ENCODE data around the gene CDH15. TPM values are rescaled to one million over a fixed set of nuclear protein-coding genes. Genes with fewer than 3 reads are reported as not detected.
A peak's percentile ranks its signal among the peaks of the same experiment; 100 is the strongest.

The CDH15 gene
- total RNA-seq, 5 donors from 2014 or later (not counting 1 experiment from before 2014, with no cell fraction given), result 0.19 TPM; not detected in 4

GRCh38 chr16:89143911-89144675 is 27.5 kb upstream of the CDH15 start:
- Mint-ChIP-seq H3K9me3 (peaks cover 3 to 4% (median 3%) of the 10 kb centered on the region in 3 donors), H3K36me3 (peaks cover 25% of the 10 kb centered on the region), H3K27ac (peak overlapping the region in 1 of 2 donors; percentile 39), H3K4me3 (no peak overlapping the region), H3K4me1 (peaks cover 0 to 5% (median 0%) of the 10 kb centered on the region in 3 donors), H3K27me3 (no peaks in the 10 kb centered on the region)
- DNase-seq (no peak), ATAC-seq (replicated peaks in 1 of 4) (no peak)
- H3K4me1 ChIP-seq (ENCODE audit: control insufficient read depth in 1 of 2, extremely low read depth in 1 of 2, insufficient read depth in 2 of 2, low read length in 2 of 2), result no peaks in the 10 kb centered on the region
- H3K36me3 ChIP-seq (ENCODE audit: control insufficient read depth in 2 of 2, extremely low read depth in 1 of 2, insufficient read depth in 1 of 2, low read length in 1 of 2), result peaks cover 11 to 48% of the 10 kb centered on the region in 2 donors
- no peak overlapping the region for H3K4me3 ChIP-seq (ENCODE audit: control insufficient read depth in 1 of 2, extremely low read depth in 1 of 2, low read length in 1 of 2)
- WGBS (ENCODE audit: insufficient coverage), result 93% methylated on average over 20 of the region's 22 CpGs
- no peak overlapping the region for H3K27ac ChIP-seq (ENCODE audit: low read length)
- no peaks in the 10 kb centered on the region for H3K9me3 ChIP-seq
- ChIA-PET CTCF (no interaction called here), POLR2A (interaction anchor here in 1 of 2 donors (0.6 kb wide), 1 partner anchor 331 kb away, joined by 6 read pairs; no protein-coding TSS in a partner anchor)
- no peaks in the 10 kb centered on the region for H3K27me3 ChIP-seq (replicated peaks in 1 of 2; ENCODE audit: control insufficient read depth in 2 of 2, extremely low read depth in 1 of 2, insufficient read depth in 2 of 2, low read length in 1 of 2)

- H3K27ac ChIP-seq (ENCODE audit: low read length), result no peak overlapping the region
- H3K27me3 Mint-ChIP-seq, result no peaks in the 10 kb centered on the region
- H3K9me3 ChIP-seq, result no peaks in the 10 kb centered on the region
- ATAC-seq (replicated peaks in 1 of 4) (no peak), DNase-seq (no peak)
- no peaks in the 10 kb centered on the region for H3K27me3 ChIP-seq (replicated peaks in 1 of 2; ENCODE audit: control insufficient read depth in 2 of 2, extremely low read depth in 1 of 2, insufficient read depth in 2 of 2, low read length in 1 of 2)
- no peak overlapping the region for H3K4me3 Mint-ChIP-seq
- POLR2A ChIA-PET, result no interaction called here
- CTCF ChIA-PET, result no interaction called here
- WGBS (ENCODE audit: insufficient coverage), result 89% methylated on average over 6 of the region's 6 CpGs
- H3K9me3 Mint-ChIP-seq, result peaks cover 3 to 8% (median 6%) of the 10 kb centered on the region in 3 donors
- H3K4me1 ChIP-seq (ENCODE audit: control insufficient read depth in 1 of 2, extremely low read depth in 1 of 2, insufficient read depth in 2 of 2, low read length in 2 of 2), result no peaks in the 10 kb centered on the region
- peaks cover 11 to 52% of the 10 kb centered on the region in 2 donors for H3K36me3 ChIP-seq (ENCODE audit: control insufficient read depth in 2 of 2, extremely low read depth in 1 of 2, insufficient read depth in 1 of 2, low read length in 1 of 2)
- H3K4me3 ChIP-seq (ENCODE audit: control insufficient read depth in 1 of 2, extremely low read depth in 1 of 2, low read length in 1 of 2), result no peak overlapping the region
- no peak overlapping the region for H3K27ac Mint-ChIP-seq
- peaks cover 31% of the 10 kb centered on the region for H3K36me3 Mint-ChIP-seq
- H3K4me1 Mint-ChIP-seq, result peaks cover 0 to 5% (median 0%) of the 10 kb centered on the region in 3 donors
These were observed 26.9 kb upstream of the CDH15 start for GRCh38 chr16:89144681-89145080.

DNA sequence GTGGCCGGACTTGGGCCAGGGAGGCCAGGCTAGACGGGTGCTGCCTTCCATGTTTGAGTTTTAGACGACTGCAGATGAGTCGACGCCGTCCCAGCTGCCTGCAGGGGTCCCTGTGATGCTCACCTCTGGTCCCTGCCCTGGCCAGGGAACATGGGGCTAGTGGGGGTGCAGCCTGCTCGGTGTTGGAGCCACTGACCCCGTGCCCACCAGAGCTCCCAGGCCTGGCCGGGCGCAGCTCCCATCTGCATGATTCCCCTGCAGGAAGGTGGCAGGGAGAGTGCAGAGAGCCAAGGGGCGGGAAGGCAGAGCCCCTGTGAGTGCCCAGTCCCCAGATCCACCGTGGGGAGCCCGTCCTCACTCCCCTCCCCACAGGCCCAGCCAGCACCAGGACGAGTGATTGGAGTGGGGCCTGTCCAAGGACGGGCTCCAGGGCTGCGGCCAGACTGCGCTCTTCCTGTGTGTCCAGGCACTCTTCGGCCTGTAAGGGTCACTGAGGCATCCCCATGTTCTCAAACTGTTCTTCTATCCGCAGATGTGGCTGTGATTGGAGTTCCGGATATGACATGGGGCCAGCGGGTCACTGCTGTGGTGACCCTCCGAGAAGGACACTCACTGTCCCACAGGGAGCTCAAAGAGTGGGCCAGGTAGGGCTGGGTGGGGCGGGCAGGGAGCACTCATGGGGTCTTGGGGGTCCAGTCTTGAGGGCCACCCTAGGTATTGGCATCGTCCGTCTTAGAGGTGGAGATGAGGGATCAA is 26.0 kb upstream of the CDH15 start:
- H3K36me3 ChIP-seq (ENCODE audit: control insufficient read depth in 2 of 2, extremely low read depth in 1 of 2, insufficient read depth in 1 of 2, low read length in 1 of 2), result peaks cover 11 to 47% of the 10 kb centered on the region in 2 donors
- CTCF ChIA-PET, result no interaction called here

GRCh38 chr16:89146211-89147005 is 25.1 kb upstream of the CDH15 start:
- Mint-ChIP-seq H3K27me3 (no peaks in the 10 kb centered on the region), H3K36me3 (peaks cover 42% of the 10 kb centered on the region), H3K4me3 (no peak overlapping the region), H3K9me3 (peaks cover 3 to 8% (median 6%) of the 10 kb centered on the region in 3 donors), H3K27ac (no peak overlapping the region), H3K4me1 (peaks cover 0 to 5% (median 0%) of the 10 kb centered on the region in 3 donors)
- H3K4me3 ChIP-seq (ENCODE audit: control insufficient read depth in 1 of 2, extremely low read depth in 1 of 2, low read length in 1 of 2), result no peak overlapping the region
- H3K9me3 ChIP-seq, result no peaks in the 10 kb centered on the region
- H3K27ac ChIP-seq (ENCODE audit: low read length), result no peak overlapping the region
- ChIA-PET POLR2A (no interaction called here), CTCF (no interaction called here)
- DNase-seq (peak in 1 of 35 experiments; percentile 0), ATAC-seq (replicated peaks in 1 of 4) (no peak)
- H3K27me3 ChIP-seq (replicated peaks in 1 of 2; ENCODE audit: control insufficient read depth in 2 of 2, extremely low read depth in 1 of 2, insufficient read depth in 2 of 2, low read length in 1 of 2), result no peaks in the 10 kb centered on the region
- H3K4me1 ChIP-seq (ENCODE audit: control insufficient read depth in 1 of 2, extremely low read depth in 1 of 2, insufficient read depth in 2 of 2, low read length in 2 of 2), result no peaks in the 10 kb centered on the region
- H3K36me3 ChIP-seq (ENCODE audit: control insufficient read depth in 2 of 2, extremely low read depth in 1 of 2, insufficient read depth in 1 of 2, low read length in 1 of 2), result peaks cover 11 to 46% of the 10 kb centered on the region in 2 donors
- WGBS (ENCODE audit: insufficient coverage), result 98% methylated on average over 18 of the region's 21 CpGs

More for the DNA sequence above, 26.0 kb upstream of the CDH15 start:
- H3K36me3 Mint-ChIP-seq, result peaks cover 36% of the 10 kb centered on the region
- peak in 1 of 35 experiments; percentile 3 for DNase-seq
- H3K4me1 Mint-ChIP-seq, result peaks cover 0 to 5% (median 0%) of the 10 kb centered on the region in 3 donors
- no peak overlapping the region for H3K4me3 Mint-ChIP-seq
- Histone ChIP-seq H3K4me3 (ENCODE audit: control insufficient read depth in 1 of 2, extremely low read depth in 1 of 2, low read length in 1 of 2) (no peak overlapping the region), H3K27ac (ENCODE audit: low read length) (no peak overlapping the region), H3K4me1 (ENCODE audit: control insufficient read depth in 1 of 2, extremely low read depth in 1 of 2, insufficient read depth in 2 of 2, low read length in 2 of 2) (no peaks in the 10 kb centered on the region), H3K27me3 (replicated peaks in 1 of 2; ENCODE audit: control insufficient read depth in 2 of 2, extremely low read depth in 1 of 2, insufficient read depth in 2 of 2, low read length in 1 of 2) (no peaks in the 10 kb centered on the region), H3K9me3 (no peaks in the 10 kb centered on the region)
- H3K27me3 Mint-ChIP-seq, result no peaks in the 10 kb centered on the region
- POLR2A ChIA-PET, result interaction anchor here in 1 of 2 donors (0.5 kb wide), 1 partner anchor 28 kb away, joined by 3 read pairs; no protein-coding TSS in a partner anchor
- peaks cover 3 to 8% (median 6%) of the 10 kb centered on the region in 3 donors for H3K9me3 Mint-ChIP-seq
- no peak for ATAC-seq (replicated peaks in 1 of 4)
- H3K27ac Mint-ChIP-seq, result no peak overlapping the region
- 98% methylated on average over 19 of the region's 25 CpGs for WGBS (ENCODE audit: insufficient coverage)

DNA sequence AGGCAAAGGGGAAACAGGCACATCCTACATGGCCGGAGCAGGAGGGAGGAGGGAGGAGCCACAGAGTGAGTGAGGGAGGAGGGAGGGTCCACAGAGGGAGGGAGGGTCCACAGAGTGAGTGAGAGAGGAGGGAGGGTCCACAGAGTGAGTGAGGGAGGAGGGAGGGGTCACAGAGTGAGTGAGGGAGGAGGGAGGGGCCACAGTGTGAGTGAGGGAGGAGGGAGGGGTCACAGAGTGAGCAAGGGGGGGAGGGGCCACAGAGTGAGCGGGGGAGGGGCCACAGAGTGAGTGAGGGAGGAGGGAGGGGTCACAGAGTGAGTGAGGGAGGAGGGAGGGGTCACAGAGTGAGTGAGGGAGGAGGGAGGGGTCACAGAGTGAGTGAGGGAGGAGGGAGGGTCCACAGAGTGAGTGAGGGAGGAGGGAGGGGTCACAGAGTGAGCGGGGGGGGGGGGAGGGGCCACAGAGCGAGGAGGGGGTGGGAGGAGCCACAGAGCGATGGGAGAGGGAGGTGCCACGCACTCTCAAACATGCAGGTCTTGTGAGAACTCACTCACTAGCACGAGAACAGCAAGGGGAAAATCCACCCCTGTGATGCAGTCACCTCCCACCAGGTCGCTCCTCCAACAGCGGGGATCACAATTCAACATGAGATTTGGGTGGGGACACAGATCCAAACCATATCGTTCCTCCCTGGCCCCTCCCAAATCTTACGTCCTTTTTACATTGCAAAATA is 24.3 kb upstream of the CDH15 start:
- Histone ChIP-seq H3K4me1 (ENCODE audit: control insufficient read depth in 1 of 2, extremely low read depth in 1 of 2, insufficient read depth in 2 of 2, low read length in 2 of 2) (no peaks in the 10 kb centered on the region), H3K27ac (ENCODE audit: low read length) (no peak overlapping the region), H3K27me3 (replicated peaks in 1 of 2; ENCODE audit: control insufficient read depth in 2 of 2, extremely low read depth in 1 of 2, insufficient read depth in 2 of 2, low read length in 1 of 2) (no peaks in the 10 kb centered on the region), H3K36me3 (ENCODE audit: control insufficient read depth in 2 of 2, extremely low read depth in 1 of 2, insufficient read depth in 1 of 2, low read length in 1 of 2) (peaks cover 11 to 43% of the 10 kb centered on the region in 2 donors), H3K4me3 (ENCODE audit: control insufficient read depth in 1 of 2, extremely low read depth in 1 of 2, low read length in 1 of 2) (no peak overlapping the region), H3K9me3 (no peaks in the 10 kb centered on the region)
- ATAC-seq (replicated peaks in 1 of 4), result no peak
- no peak overlapping the region for H3K4me3 Mint-ChIP-seq
- peaks cover 42% of the 10 kb centered on the region for H3K36me3 Mint-ChIP-seq
- no peaks in the 10 kb centered on the region for H3K27me3 Mint-ChIP-seq
- WGBS (ENCODE audit: insufficient coverage), result 87% methylated on average over 4 of the region's 11 CpGs
- peaks cover 0 to 5% (median 0%) of the 10 kb centered on the region in 3 donors for H3K4me1 Mint-ChIP-seq
- no peak for DNase-seq
- no peak overlapping the region for H3K27ac Mint-ChIP-seq
- peaks cover 3 to 8% (median 6%) of the 10 kb centered on the region in 3 donors for H3K9me3 Mint-ChIP-seq
- POLR2A ChIA-PET, result no interaction called here
- CTCF ChIA-PET, result no interaction called here

All from T-cell (primary cell).